Karpas-422 (cell line): Measurements from ENCODE around the gene ADARB2. TPM values are rescaled to one million over a fixed set of nuclear protein-coding genes. Genes with fewer than 3 reads are reported as not detected.
"Not testable (repeated sequence)": the region's sequence is repeated elsewhere in the genome, so short reads cannot be mapped to it uniquely, and the experiment has no call there.

ENCODE experiments used
- DNase-seq: peaks from one replicate; pipeline ENCODE4 v3.0.0-alpha.2; 2015
- H2AFZ ChIP-seq: fragments of 200-600 bp; sonication (generic); 2 replicates; pipeline ENCODE4 v1.6.1; 2014; ENCODE audit warnings: antibody characterized with exemption, low read length, mixed read lengths
- H3K27ac ChIP-seq: fragments of 200-600 bp; sonication (generic); 2 replicates; pipeline ENCODE4 v1.5.1; 2014; ENCODE audit warnings: mild to moderate bottlenecking, low read length, moderate library complexity
- H3K27me3 ChIP-seq: fragments of 200-600 bp; sonication (generic); 2 replicates; pipeline ENCODE4 v1.6.1; 2014; ENCODE audit warnings: low read length, mixed read lengths
- H3K36me3 ChIP-seq: fragments of 200-600 bp; sonication (generic); 2 replicates; pipeline ENCODE4 v1.6.1; 2014; ENCODE audit warnings: low read length, mixed read lengths; ENCODE audit not compliant: insufficient read depth
- H3K4me1 ChIP-seq: fragments of 200-600 bp; sonication (generic); 2 replicates; pipeline ENCODE4 v1.6.1; 2014; ENCODE audit warnings: mild to moderate bottlenecking, low read length, mixed read lengths
- H3K4me2 ChIP-seq: fragments of 200-600 bp; sonication (generic); 2 replicates; pipeline ENCODE4 v1.6.1; 2014; ENCODE audit warnings: low read length, low read depth, mild to moderate bottlenecking; ENCODE audit not compliant: poor library complexity, severe bottlenecking
- H3K4me3 ChIP-seq: fragments of 200-600 bp; sonication (generic); 2 replicates; pipeline ENCODE4 v1.5.1; 2014; ENCODE audit warnings: mild to moderate bottlenecking, antibody characterized with exemption, low read length, mixed read lengths
- H3K79me2 ChIP-seq: fragments of 200-600 bp; sonication (generic); 2 replicates; pipeline ENCODE4 v1.6.1; 2014; ENCODE audit warnings: mild to moderate bottlenecking, low read length, mixed read lengths
- H3K9ac ChIP-seq: fragments of 200-600 bp; sonication (generic); 2 replicates; pipeline ENCODE4 v1.6.0; 2014; ENCODE audit warnings: low read length
- H3K9me2 ChIP-seq: fragments of 200-600 bp; sonication (generic), shearing (Covaris generic); replicated peaks from 2 replicates; pipeline ENCODE4 v1.6.0; 2014; ENCODE audit warnings: mild to moderate bottlenecking, low read length, moderate library complexity; ENCODE audit not compliant: insufficient read depth
- H3K9me3 ChIP-seq: fragments of 300-700, 200-600 bp; sonication (generic); 2 replicates; pipeline ENCODE4 v1.6.1; 2014; ENCODE audit warnings: low read length, mixed read lengths
- H4K20me1 ChIP-seq: fragments of 200-600 bp; sonication (generic); 2 replicates; pipeline ENCODE4 v1.6.1; 2014; ENCODE audit warnings: mild to moderate bottlenecking, antibody characterized with exemption, low read length, low read depth; ENCODE audit not compliant: insufficient read depth
- total RNA-seq: library from RNA; depleted of rRNA; stranded (reverse); fragments of >200 nt; shearing (Covaris generic); gene quantifications from 2 replicates; pipeline ENCODE4 v1.2.3, GENCODE V29; 2014; ENCODE audit warnings: low replicate concordance

Gene ADARB2
- total RNA-seq, 1 experiment from 2014 or later: not detected

- Histone ChIP-seq H2AFZ (no peak overlapping the region), H3K9me2 (no peaks in the 10 kb centered on the region; the same call in 1 of the 2 replicates), H3K9ac (no peak overlapping the region)
Observed at GRCh38 chr10:1329622-1330021, 407.7 kb downstream of the ADARB2 start.

DNA sequence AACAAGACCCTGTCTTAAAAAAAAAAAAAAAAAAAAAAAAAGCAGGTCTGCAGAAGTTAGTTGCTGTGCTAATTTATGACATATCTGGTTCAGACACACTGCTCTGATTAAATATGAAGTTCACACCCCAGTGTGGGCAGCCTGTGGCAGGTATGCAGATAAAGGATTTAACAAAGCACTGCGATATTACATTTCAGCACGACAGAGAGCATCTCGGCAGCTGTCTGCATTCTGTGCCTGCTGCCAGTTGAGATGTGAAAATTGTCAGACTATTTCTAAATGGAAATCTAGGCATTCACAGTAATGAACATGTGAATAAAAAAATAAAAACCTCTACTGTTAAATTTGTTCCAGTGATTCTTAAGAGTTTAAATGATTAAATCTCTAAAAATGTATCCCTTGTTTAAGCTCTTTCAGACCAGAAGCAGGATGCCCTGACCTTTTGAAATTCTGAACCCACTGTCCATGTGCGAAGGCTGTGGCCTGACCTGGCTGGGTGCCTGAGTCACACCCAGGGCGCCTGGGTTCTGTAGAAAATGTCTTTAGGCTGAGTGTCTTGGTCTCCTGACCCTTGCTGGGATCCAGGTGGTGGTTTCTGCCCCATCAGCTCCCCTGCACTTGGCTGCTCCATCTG is 408.2 kb downstream of the ADARB2 start:
- Histone ChIP-seq H3K36me3 (no peaks in the 10 kb centered on the region), H3K4me3 (no peak overlapping the region), H3K27me3 (no peaks in the 10 kb centered on the region), H3K9me3 (no peaks in the 10 kb centered on the region), H4K20me1 (no peaks in the 10 kb centered on the region), H3K9me2 (no peaks in the 10 kb centered on the region; the same call in 1 of the 2 replicates), H3K4me1 (no peaks in the 10 kb centered on the region), H2AFZ (no peak overlapping the region), H3K27ac (no peak overlapping the region), H3K79me2 (no peaks in the 10 kb centered on the region), H3K9ac (no peak overlapping the region), H3K4me2 (no peak overlapping the region)
- DNase-seq: no peak

More at GRCh38 chr10:1329622-1330021, 407.7 kb downstream of the ADARB2 start:
- Histone ChIP-seq H3K27ac (no peak overlapping the region), H3K4me3 (no peak overlapping the region), H3K9me3 (no peaks in the 10 kb centered on the region), H3K36me3 (no peaks in the 10 kb centered on the region), H3K4me2 (no peak overlapping the region), H3K79me2 (no peaks in the 10 kb centered on the region), H4K20me1 (no peaks in the 10 kb centered on the region), H3K4me1 (no peaks in the 10 kb centered on the region), H3K27me3 (no peaks in the 10 kb centered on the region)
- no peak for DNase-seq

GRCh38 chr10:1328161-1328823 is 409.0 kb downstream of the ADARB2 start:
- Histone ChIP-seq H3K4me1 (no peaks in the 10 kb centered on the region), H4K20me1 (no peaks in the 10 kb centered on the region), H3K9ac (no peak overlapping the region), H3K27me3 (no peaks in the 10 kb centered on the region), H3K79me2 (no peaks in the 10 kb centered on the region), H3K9me2 (no peaks in the 10 kb centered on the region; the same call in 1 of the 2 replicates), H3K4me2 (no peak overlapping the region), H2AFZ (no peak overlapping the region), H3K4me3 (no peak overlapping the region), H3K27ac (no peak overlapping the region), H3K36me3 (no peaks in the 10 kb centered on the region), H3K9me3 (no peaks in the 10 kb centered on the region)
- DNase-seq: no peak

GRCh38 chr10:1327759-1328158 is 409.6 kb downstream of the ADARB2 start:
- no peaks in the 10 kb centered on the region for H3K36me3 ChIP-seq
- no peak overlapping the region for H2AFZ ChIP-seq
- H3K9me3 ChIP-seq: no peaks in the 10 kb centered on the region
- no peaks in the 10 kb centered on the region for H3K4me1 ChIP-seq
- no peak overlapping the region for H3K9ac ChIP-seq
- no peaks in the 10 kb centered on the region for H4K20me1 ChIP-seq
- no peak for DNase-seq
- H3K4me2 ChIP-seq: no peak overlapping the region
- H3K27ac ChIP-seq: no peak overlapping the region
- no peaks in the 10 kb centered on the region; the same call in 1 of the 2 replicates for H3K9me2 ChIP-seq
- H3K4me3 ChIP-seq: no peak overlapping the region
- no peaks in the 10 kb centered on the region for H3K27me3 ChIP-seq
- no peaks in the 10 kb centered on the region for H3K79me2 ChIP-seq

- not testable (repeated sequence) for H3K4me2 ChIP-seq, H3K9ac ChIP-seq, H3K27ac ChIP-seq, H3K27me3 ChIP-seq, H3K79me2 ChIP-seq, H3K9me3 ChIP-seq, H2AFZ ChIP-seq, H3K9me2 ChIP-seq, H3K4me1 ChIP-seq, H3K36me3 ChIP-seq, H3K4me3 ChIP-seq, H4K20me1 ChIP-seq, DNase-seq
Observed at GRCh38 chr10:1326514-1326913, 410.8 kb downstream of the ADARB2 start.

DNA sequence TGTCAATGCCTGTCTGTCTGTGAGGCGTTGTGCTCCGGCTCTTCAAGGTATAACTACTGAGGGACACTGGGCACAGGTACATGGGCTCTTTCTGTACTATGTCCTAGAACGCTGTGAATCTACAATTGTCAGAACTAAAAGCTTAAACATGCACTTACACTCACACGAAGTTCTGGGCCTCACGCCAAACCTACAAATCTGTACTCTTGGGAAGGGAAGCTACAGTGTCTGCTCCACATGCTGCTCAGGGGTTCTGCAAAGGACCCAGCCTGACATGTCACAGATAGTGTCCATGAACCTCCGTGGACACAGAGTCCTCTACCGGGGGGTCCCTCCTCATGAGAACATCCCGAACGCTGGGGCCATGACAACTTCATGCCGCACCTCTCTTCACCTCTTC is 412.4 kb downstream of the ADARB2 start:
- H3K79me2 ChIP-seq: no peaks in the 10 kb centered on the region
- DNase-seq: no peak
- no peak overlapping the region for H3K9ac ChIP-seq
- H3K4me3 ChIP-seq: no peak overlapping the region
- H3K36me3 ChIP-seq: no peaks in the 10 kb centered on the region
- H3K9me3 ChIP-seq: no peaks in the 10 kb centered on the region
- no peak overlapping the region for H2AFZ ChIP-seq
- H3K4me2 ChIP-seq: no peak overlapping the region
- no peaks in the 10 kb centered on the region for H3K9me2 ChIP-seq
- H4K20me1 ChIP-seq: no peaks in the 10 kb centered on the region
- no peaks in the 10 kb centered on the region for H3K4me1 ChIP-seq
- H3K27me3 ChIP-seq: no peaks in the 10 kb centered on the region
- H3K27ac ChIP-seq: no peak overlapping the region

DNA sequence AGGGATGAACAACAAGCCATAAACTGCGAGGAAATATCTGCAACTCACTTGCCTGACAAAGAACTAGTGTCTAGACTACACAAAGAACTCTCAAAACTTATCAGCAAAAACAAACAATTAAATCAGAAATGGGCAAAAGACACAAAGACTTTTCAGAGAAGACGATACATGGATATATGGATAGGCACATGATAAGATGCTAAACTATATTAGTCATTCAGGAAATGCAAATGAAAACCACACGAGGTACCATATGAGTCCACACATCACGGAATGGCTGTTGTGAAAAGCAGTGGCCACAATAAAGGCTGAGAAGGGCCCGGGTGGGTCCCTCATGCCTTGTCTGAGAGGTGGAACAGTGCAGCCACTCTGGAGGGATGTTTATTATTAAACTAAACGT is 413.4 kb downstream of the ADARB2 start:
- DNase-seq: no peak
- Histone ChIP-seq H3K79me2 (no peaks in the 10 kb centered on the region), H3K4me3 (no peak overlapping the region), H4K20me1 (no peaks in the 10 kb centered on the region), H3K27me3 (no peaks in the 10 kb centered on the region), H2AFZ (no peak overlapping the region), H3K9ac (no peak overlapping the region), H3K27ac (no peak overlapping the region), H3K9me3 (no peaks in the 10 kb centered on the region), H3K9me2 (no peaks in the 10 kb centered on the region), H3K4me2 (no peak overlapping the region), H3K4me1 (no peaks in the 10 kb centered on the region), H3K36me3 (no peaks in the 10 kb centered on the region)

DNA sequence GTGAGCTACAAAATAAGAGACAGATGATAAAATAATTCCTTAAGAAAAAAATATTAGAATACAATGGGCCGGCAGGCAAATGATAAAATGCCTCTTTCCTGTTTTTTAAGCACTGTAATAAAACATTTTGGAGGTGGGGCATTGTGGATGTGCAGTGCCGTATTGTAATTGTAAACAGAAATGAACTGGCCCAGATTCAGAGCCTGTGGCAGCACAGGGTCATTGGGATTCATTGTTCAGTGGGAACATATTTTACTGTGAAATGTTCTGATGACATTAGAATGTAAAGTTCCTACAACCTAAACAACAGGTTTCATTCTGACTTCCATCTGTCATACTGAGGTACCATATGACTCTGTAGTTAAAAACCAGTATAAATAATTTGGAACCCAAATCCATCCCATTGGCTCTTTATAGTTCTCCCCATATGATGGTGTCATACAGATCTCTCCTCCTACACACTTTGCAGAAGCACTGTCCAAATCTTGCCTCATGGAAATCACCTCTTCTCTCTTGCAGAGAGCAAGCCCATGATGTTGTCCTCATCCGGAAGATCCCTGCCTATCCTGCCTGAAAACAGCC is 416.5 kb downstream of the ADARB2 start:
- Histone ChIP-seq H3K4me3 (no peak overlapping the region), H3K27ac (no peak overlapping the region), H3K36me3 (no peaks in the 10 kb centered on the region), H2AFZ (no peak overlapping the region), H3K9ac (no peak overlapping the region), H3K4me2 (no peak overlapping the region), H3K27me3 (no peaks in the 10 kb centered on the region), H3K4me1 (no peaks in the 10 kb centered on the region), H3K79me2 (no peaks in the 10 kb centered on the region), H4K20me1 (no peaks in the 10 kb centered on the region), H3K9me2 (no peaks in the 10 kb centered on the region), H3K9me3 (no peaks in the 10 kb centered on the region)
- no peak for DNase-seq
